ENCODE results near the gene SOWAHC.
"Not testable (repeated sequence)": the region's sequence is repeated elsewhere in the genome, so short reads cannot be mapped to it uniquely, and the experiment has no call there.

The SOWAHC gene

DNA sequence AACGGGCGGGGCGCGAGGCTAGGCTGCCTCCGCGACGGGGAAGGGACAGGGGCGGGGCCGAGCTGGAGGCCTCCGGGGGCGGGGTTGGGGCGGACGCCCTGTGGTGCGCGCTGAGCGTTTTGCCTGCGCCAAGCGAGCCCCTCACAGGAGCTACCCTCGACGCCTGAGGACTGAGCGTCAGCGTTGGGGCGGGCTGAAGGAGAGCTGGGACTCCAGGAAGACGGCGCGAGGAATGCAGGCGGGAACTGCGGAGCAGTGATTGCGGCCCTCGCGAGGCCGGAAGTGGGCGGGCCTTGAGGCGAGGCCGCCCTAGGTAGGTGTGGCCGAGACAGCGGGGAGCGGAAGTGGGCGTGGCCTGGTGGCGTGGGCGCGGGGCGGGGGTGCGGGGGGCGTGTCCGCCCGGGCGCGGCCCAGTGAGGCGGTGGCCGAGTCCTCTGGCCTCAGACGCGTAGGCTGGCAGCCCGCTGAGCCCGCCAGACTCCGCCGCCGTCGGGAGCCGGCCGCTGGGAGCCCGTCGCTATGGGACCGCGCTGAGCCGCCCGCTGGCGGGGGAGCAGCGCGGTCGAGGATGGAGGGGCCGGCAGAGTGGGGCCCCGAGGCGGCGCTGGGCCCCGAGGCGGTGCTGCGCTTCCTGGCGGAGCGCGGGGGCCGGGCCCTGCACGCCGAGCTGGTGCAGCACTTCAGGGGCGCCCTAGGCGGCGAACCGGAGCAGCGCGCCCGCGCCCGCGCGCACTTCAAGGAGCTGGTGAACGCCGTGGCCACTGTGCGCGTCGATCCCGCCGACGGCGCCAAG is at the start of gene SOWAHC, which contains the start of gene SEPTIN10:
Gene SOWAHC, plus strand, starts transcription at position 443 of the 793 bp plus-strand sequence. Its CDS starts 126 bp downstream, at position 569.
Gene SEPTIN10, minus strand, starts transcription at position 45 of the 793 bp plus-strand sequence. CDS start 139 bp downstream, outside the sequence.
- Histone ChIP-seq H3K9ac (ENCODE audit: low read depth, low read length) (peak within 1 kb of the TSS; percentile 68), H3K36me3 (ENCODE audit: control insufficient read depth, insufficient read depth, low read length) (no peaks in the 10 kb centered on the region), H3K4me3 (ENCODE audit: low read depth, low read length) (peak within 1 kb of the TSS; percentile 91), H3K4me1 (ENCODE audit: control insufficient read depth, insufficient read depth, low read length) (peaks cover 5% of the 10 kb centered on the region), H3K27me3 (ENCODE audit: control insufficient read depth, insufficient read depth, low read length) (peaks cover 14% of the 10 kb centered on the region), H3K9me3 (ENCODE audit: control insufficient read depth, insufficient read depth, low read length) (no peaks in the 10 kb centered on the region)

GRCh38 chr2:109575373-109575772 is 38.8 kb upstream of the SOWAHC start:
- no peaks in the 10 kb centered on the region for H3K9me3 ChIP-seq (ENCODE audit: control insufficient read depth, insufficient read depth, low read length)

DNA sequence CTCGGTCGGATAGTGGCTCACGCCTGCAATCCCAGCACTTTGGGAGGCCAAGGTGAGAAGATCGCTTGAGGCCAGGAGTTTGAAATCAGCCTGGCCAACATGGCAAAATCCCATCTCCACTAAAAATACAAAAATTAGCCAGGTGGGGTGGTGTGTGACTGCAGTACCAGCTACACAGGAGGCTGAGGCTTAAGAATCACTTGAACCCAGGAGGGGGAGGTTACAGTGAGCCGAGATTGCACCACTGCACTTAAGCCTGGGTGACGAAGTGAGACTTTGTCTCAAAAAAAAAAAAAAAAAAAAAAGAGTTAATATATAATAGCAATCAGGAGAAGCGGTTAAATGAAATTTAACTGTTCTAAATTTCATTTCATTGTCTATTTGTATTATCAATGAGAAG is 36.5 kb upstream of the SOWAHC start:
- not testable (repeated sequence) for H3K9ac ChIP-seq (ENCODE audit: low read depth, low read length)

More at GRCh38 chr2:109575373-109575772, 38.8 kb upstream of the SOWAHC start:
- Histone ChIP-seq H3K9ac (ENCODE audit: low read depth, low read length) (no peak overlapping the region), H3K4me3 (ENCODE audit: low read depth, low read length) (no peak overlapping the region), H3K36me3 (ENCODE audit: control insufficient read depth, insufficient read depth, low read length) (no peaks in the 10 kb centered on the region), H3K4me1 (ENCODE audit: control insufficient read depth, insufficient read depth, low read length) (no peaks in the 10 kb centered on the region), H3K27me3 (ENCODE audit: control insufficient read depth, insufficient read depth, low read length) (no peaks in the 10 kb centered on the region)

GRCh38 chr2:109582928-109583895 is 31.0 kb upstream of the SOWAHC start:
- Histone ChIP-seq H3K9me3 (ENCODE audit: control insufficient read depth, insufficient read depth, low read length) (no peaks in the 10 kb centered on the region), H3K4me3 (ENCODE audit: low read depth, low read length) (no peak overlapping the region), H3K4me1 (ENCODE audit: control insufficient read depth, insufficient read depth, low read length) (peaks cover 2% of the 10 kb centered on the region), H3K9ac (ENCODE audit: low read depth, low read length) (no peak overlapping the region), H3K27me3 (ENCODE audit: control insufficient read depth, insufficient read depth, low read length) (no peaks in the 10 kb centered on the region), H3K36me3 (ENCODE audit: control insufficient read depth, insufficient read depth, low read length) (peaks cover 3% of the 10 kb centered on the region)

More for the DNA sequence above, 36.5 kb upstream of the SOWAHC start:
- not testable (repeated sequence) for H3K4me3 ChIP-seq (ENCODE audit: low read depth, low read length); H3K27me3 ChIP-seq (ENCODE audit: control insufficient read depth, insufficient read depth, low read length); H3K36me3 ChIP-seq (ENCODE audit: control insufficient read depth, insufficient read depth, low read length); H3K9me3 ChIP-seq (ENCODE audit: control insufficient read depth, insufficient read depth, low read length); H3K4me1 ChIP-seq (ENCODE audit: control insufficient read depth, insufficient read depth, low read length)

DNA sequence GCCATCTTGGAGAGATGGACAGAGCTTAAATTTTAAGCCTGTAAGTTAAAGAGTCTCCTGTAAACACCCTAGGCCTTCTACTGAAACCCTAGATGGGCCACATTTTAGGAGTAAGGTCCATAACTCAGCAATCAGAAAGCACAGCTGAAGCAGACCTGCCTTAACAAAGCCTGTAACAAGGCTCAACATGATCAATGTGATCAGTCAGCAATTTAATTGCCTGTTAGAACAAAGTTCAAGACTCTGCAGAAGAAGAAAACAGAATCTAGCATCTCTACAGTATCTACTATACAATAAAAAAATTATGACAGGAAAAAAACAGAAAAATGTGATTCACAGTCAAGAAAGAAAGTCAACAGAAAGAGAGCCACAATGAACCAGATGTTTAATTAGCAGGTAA is 27.5 kb upstream of the SOWAHC start:
- Histone ChIP-seq H3K9me3 (ENCODE audit: control insufficient read depth, insufficient read depth, low read length) (no peaks in the 10 kb centered on the region), H3K4me1 (ENCODE audit: control insufficient read depth, insufficient read depth, low read length) (no peaks in the 10 kb centered on the region), H3K36me3 (ENCODE audit: control insufficient read depth, insufficient read depth, low read length) (peaks cover 3% of the 10 kb centered on the region), H3K27me3 (ENCODE audit: control insufficient read depth, insufficient read depth, low read length) (no peaks in the 10 kb centered on the region), H3K4me3 (ENCODE audit: low read depth, low read length) (no peak overlapping the region), H3K9ac (ENCODE audit: low read depth, low read length) (no peak overlapping the region)

- no peaks in the 10 kb centered on the region for H3K9me3 ChIP-seq (ENCODE audit: control insufficient read depth, insufficient read depth, low read length)
- H3K36me3 ChIP-seq (ENCODE audit: control insufficient read depth, insufficient read depth, low read length): no peaks in the 10 kb centered on the region
- H3K27me3 ChIP-seq (ENCODE audit: control insufficient read depth, insufficient read depth, low read length): no peaks in the 10 kb centered on the region
- no peak overlapping the region for H3K4me3 ChIP-seq (ENCODE audit: low read depth, low read length)
- H3K9ac ChIP-seq (ENCODE audit: low read depth, low read length): no peak overlapping the region
- H3K4me1 ChIP-seq (ENCODE audit: control insufficient read depth, insufficient read depth, low read length): no peaks in the 10 kb centered on the region
Observed at GRCh38 chr2:109591206-109591605, 23.0 kb upstream of the SOWAHC start.

DNA sequence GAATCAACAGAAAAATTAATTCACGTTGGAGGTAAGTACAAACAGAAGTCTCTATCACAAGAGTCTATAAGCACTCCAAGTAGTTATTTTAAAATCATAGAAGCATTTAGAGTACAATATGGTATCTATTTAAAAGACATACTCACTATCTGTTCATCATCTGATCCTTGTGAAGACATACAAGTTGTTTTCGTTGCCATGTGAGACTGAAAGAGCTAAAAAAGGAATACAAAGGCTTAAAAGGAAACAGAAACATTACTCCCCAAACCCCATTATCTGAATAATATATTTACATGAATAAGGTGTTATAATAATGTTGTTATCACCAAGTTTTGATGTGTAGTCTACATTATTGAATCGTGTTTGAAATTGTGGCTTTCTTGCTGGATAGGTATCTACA is 21.3 kb upstream of the SOWAHC start:
- Histone ChIP-seq H3K4me1 (ENCODE audit: control insufficient read depth, insufficient read depth, low read length) (no peaks in the 10 kb centered on the region), H3K9me3 (ENCODE audit: control insufficient read depth, insufficient read depth, low read length) (no peaks in the 10 kb centered on the region), H3K36me3 (ENCODE audit: control insufficient read depth, insufficient read depth, low read length) (no peaks in the 10 kb centered on the region), H3K4me3 (ENCODE audit: low read depth, low read length) (no peak overlapping the region), H3K27me3 (ENCODE audit: control insufficient read depth, insufficient read depth, low read length) (no peaks in the 10 kb centered on the region), H3K9ac (ENCODE audit: low read depth, low read length) (no peak overlapping the region)

GRCh38 chr2:109594246-109594885 is 19.8 kb upstream of the SOWAHC start:
- Histone ChIP-seq H3K4me1 (ENCODE audit: control insufficient read depth, insufficient read depth, low read length) (no peaks in the 10 kb centered on the region), H3K4me3 (ENCODE audit: low read depth, low read length) (no peak overlapping the region)

DNA sequence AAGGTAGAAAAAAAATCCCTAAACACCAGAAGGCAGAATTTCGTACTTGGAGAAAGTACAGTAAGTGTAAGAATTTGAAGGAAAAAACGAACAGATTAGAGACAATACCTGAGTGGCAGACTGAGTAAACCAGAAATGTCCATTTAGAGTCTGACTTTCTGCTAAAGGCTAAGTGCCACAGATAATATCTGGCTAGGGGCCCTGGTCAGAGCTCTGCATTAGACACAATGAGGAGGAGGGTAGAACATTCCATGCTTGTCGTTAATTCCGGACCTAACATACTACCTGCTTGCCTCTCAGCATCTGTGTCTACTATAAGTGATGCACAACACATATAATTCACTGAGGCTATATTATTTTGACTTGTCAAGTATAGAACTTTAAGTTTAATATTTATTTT is 18.5 kb upstream of the SOWAHC start:
- no peaks in the 10 kb centered on the region for H3K36me3 ChIP-seq (ENCODE audit: control insufficient read depth, insufficient read depth, low read length)
- H3K4me1 ChIP-seq (ENCODE audit: control insufficient read depth, insufficient read depth, low read length): no peaks in the 10 kb centered on the region
- H3K27me3 ChIP-seq (ENCODE audit: control insufficient read depth, insufficient read depth, low read length): no peaks in the 10 kb centered on the region
- H3K4me3 ChIP-seq (ENCODE audit: low read depth, low read length): no peak overlapping the region
- no peak overlapping the region for H3K9ac ChIP-seq (ENCODE audit: low read depth, low read length)
- no peaks in the 10 kb centered on the region for H3K9me3 ChIP-seq (ENCODE audit: control insufficient read depth, insufficient read depth, low read length)

More at GRCh38 chr2:109594246-109594885, 19.8 kb upstream of the SOWAHC start:
- H3K9me3 ChIP-seq (ENCODE audit: control insufficient read depth, insufficient read depth, low read length): no peaks in the 10 kb centered on the region
- H3K27me3 ChIP-seq (ENCODE audit: control insufficient read depth, insufficient read depth, low read length): no peaks in the 10 kb centered on the region
- no peak overlapping the region for H3K9ac ChIP-seq (ENCODE audit: low read depth, low read length)
- no peaks in the 10 kb centered on the region for H3K36me3 ChIP-seq (ENCODE audit: control insufficient read depth, insufficient read depth, low read length)

DNA sequence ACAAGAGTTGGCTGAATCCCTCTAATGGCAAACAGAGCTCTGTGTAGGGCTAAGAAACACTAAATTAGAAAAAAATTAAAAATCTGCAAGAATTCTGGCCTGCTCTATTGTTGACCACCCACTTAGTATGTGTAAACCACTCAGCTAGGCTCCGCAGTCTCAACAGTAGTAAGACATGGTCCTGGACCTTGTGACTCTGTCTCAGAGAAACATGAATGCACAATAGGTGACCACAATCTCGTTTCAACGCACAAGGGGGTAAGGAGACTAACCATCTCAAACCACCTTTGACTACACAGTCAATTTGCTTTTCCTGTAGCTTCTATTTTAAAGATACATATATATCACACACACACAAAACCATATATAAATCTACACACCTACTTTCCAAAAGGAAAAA is 16.9 kb upstream of the SOWAHC start:
- no peak overlapping the region for H3K9ac ChIP-seq (ENCODE audit: low read depth, low read length)
- H3K4me1 ChIP-seq (ENCODE audit: control insufficient read depth, insufficient read depth, low read length): peaks cover 7% of the 10 kb centered on the region
- H3K9me3 ChIP-seq (ENCODE audit: control insufficient read depth, insufficient read depth, low read length): no peaks in the 10 kb centered on the region
- no peaks in the 10 kb centered on the region for H3K36me3 ChIP-seq (ENCODE audit: control insufficient read depth, insufficient read depth, low read length)
- H3K27me3 ChIP-seq (ENCODE audit: control insufficient read depth, insufficient read depth, low read length): no peaks in the 10 kb centered on the region
- H3K4me3 ChIP-seq (ENCODE audit: low read depth, low read length): no peak overlapping the region

DNA sequence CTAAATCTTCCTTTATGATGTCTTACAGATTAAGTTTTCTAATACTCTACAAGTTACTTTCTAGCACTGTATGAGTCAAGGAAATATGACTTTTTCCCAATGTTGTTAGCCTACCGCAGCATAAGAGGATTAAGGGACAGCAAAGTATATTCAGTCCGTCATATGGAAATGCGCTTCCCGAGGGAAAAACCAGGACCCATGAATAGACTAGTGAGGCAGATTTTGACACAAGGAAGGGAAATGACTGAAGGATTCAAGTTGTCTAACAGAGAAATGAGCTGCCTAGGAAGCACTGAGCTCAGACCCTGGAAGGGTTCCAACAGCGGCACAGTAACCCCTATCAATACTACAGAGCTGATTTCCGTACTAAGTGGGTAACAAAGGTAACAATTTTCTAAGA is 12.4 kb upstream of the SOWAHC start:
- no peak overlapping the region for H3K9ac ChIP-seq (ENCODE audit: low read depth, low read length)

More for the DNA sequence above, 12.4 kb upstream of the SOWAHC start:
- peaks cover 7% of the 10 kb centered on the region for H3K4me1 ChIP-seq (ENCODE audit: control insufficient read depth, insufficient read depth, low read length)
- no peaks in the 10 kb centered on the region for H3K27me3 ChIP-seq (ENCODE audit: control insufficient read depth, insufficient read depth, low read length)
- H3K9me3 ChIP-seq (ENCODE audit: control insufficient read depth, insufficient read depth, low read length): no peaks in the 10 kb centered on the region
- H3K4me3 ChIP-seq (ENCODE audit: low read depth, low read length): no peak overlapping the region
- no peaks in the 10 kb centered on the region for H3K36me3 ChIP-seq (ENCODE audit: control insufficient read depth, insufficient read depth, low read length)
